GM23338 (cell line): ENCODE measurements around the gene CLASRP. TPM values are rescaled to one million over a fixed set of nuclear protein-coding genes. Genes with fewer than 3 reads are reported as not detected.

Experiments used
- ATAC-seq: fragments of 200-7000 bp; cut with Tn5 transposase; 3 replicates; pipeline ENCODE4 v1.9.1; 2020
- DNase-seq: peaks from one replicate; pipeline ENCODE4 v3.0.0-alpha.2; 2015; ENCODE audit warnings: low spot score
- H2AFZ ChIP-seq: fragments of 200-600 bp; sonication (generic); 2 replicates; pipeline ENCODE4 v1.8.0; 2016; ENCODE audit warnings: antibody characterized with exemption, mild to moderate bottlenecking, moderate library complexity
- H3F3A ChIP-seq: fragments of 200-600 bp; sonication (generic); replicated peaks from 2 replicates; pipeline ENCODE4 v1.8.0; 2017; ENCODE audit warnings: antibody characterized with exemption, mixed run types, low read depth
- H3K27ac ChIP-seq: fragments of 200-600 bp; sonication (generic); 2 replicates; pipeline ENCODE4 v1.6.1; 2016; ENCODE audit warnings: low read depth
- H3K27me3 ChIP-seq: fragments of 200-600 bp; sonication (generic); 2 replicates; pipeline ENCODE4 v1.8.0; 2016; ENCODE audit warnings: mild to moderate bottlenecking, mixed run types, moderate library complexity; ENCODE audit not compliant: insufficient read depth
- H3K36me3 ChIP-seq: fragments of 200-600 bp; sonication (generic); 2 replicates; pipeline ENCODE4 v1.8.0; 2016; ENCODE audit warnings: mild to moderate bottlenecking; ENCODE audit not compliant: insufficient read depth
- H3K4me1 ChIP-seq: fragments of 200-600 bp; sonication (generic); 2 replicates; pipeline ENCODE4 v1.8.0; 2016; ENCODE audit warnings: mild to moderate bottlenecking, moderate library complexity; ENCODE audit not compliant: insufficient read depth
- H3K4me2 ChIP-seq: fragments of 200-600 bp; sonication (generic); 2 replicates; pipeline ENCODE4 v1.7.1; 2017; ENCODE audit warnings: mixed run types
- H3K4me3 ChIP-seq: fragments of 200-600 bp; sonication (generic); 2 replicates; pipeline ENCODE4 v1.6.1; 2016; ENCODE audit warnings: mixed run types
- H3K79me2 ChIP-seq: fragments of 200-600 bp; sonication (generic); replicated peaks from 2 replicates; pipeline ENCODE4 v1.8.0; 2017; ENCODE audit warnings: mild to moderate bottlenecking; ENCODE audit not compliant: insufficient read depth
- H3K9me2 ChIP-seq: fragments of 200-600 bp; sonication (generic); 2 replicates; pipeline ENCODE4 v1.8.0; 2017; ENCODE audit not compliant: insufficient read depth
- H4K20me1 ChIP-seq: fragments of 200-600 bp; sonication (generic); replicated peaks from 2 replicates; pipeline ENCODE4 v1.8.0; 2017; ENCODE audit warnings: mild to moderate bottlenecking; ENCODE audit not compliant: insufficient read depth
- H3K27ac Mint-ChIP-seq: 2 replicates; pipeline ENCODE4 v1.8.0; 2020; ENCODE audit warnings: inconsistent platforms, mild to moderate bottlenecking, moderate library complexity, mixed read lengths
- H3K27me3 Mint-ChIP-seq: 3 replicates; pipeline ENCODE4 v1.8.0; 2022; ENCODE audit warnings: low read depth, mild to moderate bottlenecking, moderate library complexity, mixed read lengths, inconsistent platforms; ENCODE audit not compliant: insufficient read depth, poor library complexity
- H3K36me3 Mint-ChIP-seq: 3 replicates; pipeline ENCODE4 v1.8.0; 2021; ENCODE audit warnings: low read depth, mild to moderate bottlenecking, inconsistent platforms, moderate library complexity, mixed read lengths
- H3K4me1 Mint-ChIP-seq: 3 replicates; pipeline ENCODE4 v1.8.0; 2020; ENCODE audit warnings: mild to moderate bottlenecking, inconsistent platforms, mixed read lengths
- H3K4me3 Mint-ChIP-seq: 3 replicates; pipeline ENCODE4 v1.8.0; 2021; ENCODE audit warnings: moderate library complexity, mild to moderate bottlenecking, inconsistent platforms, mixed read lengths
- H3K9me3 Mint-ChIP-seq: 3 replicates; pipeline ENCODE4 v1.8.0; 2020; ENCODE audit warnings: moderate library complexity, mild to moderate bottlenecking, inconsistent platforms, mixed read lengths
- CREB1 ChIP-seq: fragments of 250-450 bp; sonication (Bioruptor Pico); IDR thresholded peaks from 2 replicates; pipeline ENCODE4 v1.5.0; 2020; ENCODE audit warnings: low read depth, mild to moderate bottlenecking, moderate library complexity
- CTCF ChIP-seq, 2 experiments: fragments of 200-600 bp in 1 of 2; sonication (generic) in 1 of 2; conservative IDR thresholded peaks; 2 replicates each; pipeline versions ENCODE4 v1.5.1 to v1.6.1; 2016 to 2017; ENCODE audit warnings: antibody characterized with exemption in 2 of 2, low read depth in 2 of 2, mild to moderate bottlenecking in 2 of 2, moderate library complexity in 1 of 2
- ETS1 ChIP-seq: IDR thresholded peaks from 2 replicates; pipeline ENCODE4 v1.6.1; 2016; ENCODE audit warnings: antibody characterized with exemption
- EZH2phosphoT487 ChIP-seq: fragments of 200-600 bp; sonication (generic); IDR thresholded peaks from one replicate; pipeline ENCODE4 v1.8.1; 2018; ENCODE audit warnings: antibody characterized with exemption; ENCODE audit not compliant: unreplicated experiment
- JUNB ChIP-seq: IDR thresholded peaks from one replicate; pipeline ENCODE4 v1.6.1; 2016; ENCODE audit warnings: antibody characterized with exemption; ENCODE audit not compliant: unreplicated experiment
- NANOG ChIP-seq: IDR thresholded peaks from 2 replicates; pipeline ENCODE4 v1.6.1; 2016; ENCODE audit warnings: antibody characterized with exemption, borderline replicate concordance
- POLR2AphosphoS5 ChIP-seq: IDR thresholded peaks from 2 replicates; pipeline ENCODE4 v1.6.1; 2016; ENCODE audit warnings: antibody characterized with exemption, low read depth
- STAT1 ChIP-seq: IDR thresholded peaks from one replicate; pipeline ENCODE4 v1.6.1; 2016; ENCODE audit warnings: antibody characterized with exemption; ENCODE audit not compliant: unreplicated experiment
- ZNF114 ChIP-seq: fragments of 250-450 bp; sonication (Bioruptor Pico); IDR thresholded peaks from 2 replicates; pipeline ENCODE4 v1.5.0; 2020; ENCODE audit warnings: mild to moderate bottlenecking, moderate library complexity
- ZNF331 ChIP-seq: fragments of 250-450 bp; sonication (Bioruptor Pico); IDR thresholded peaks from 2 replicates; pipeline ENCODE4 v1.5.0; 2020; ENCODE audit warnings: low read depth, mild to moderate bottlenecking, moderate library complexity
- polyA plus RNA-seq: library from polyadenylated mRNA; unstranded; fragments of >200 nt; fragmentation: Nextera tagmentation; extraction: Ambion mirVana; gene quantifications from 2 replicates; pipeline ENCODE4 v1.2.1, GENCODE V29; 2016
- total RNA-seq: library from RNA; depleted of rRNA; stranded (reverse); fragments of >200 nt; shearing (Covaris generic); gene quantifications from 2 replicates; pipeline ENCODE4 v1.2.3, GENCODE V29; 2014
- TF ChIP-seq, protein P1 (sequence below): fragments of 250-450 bp; sonication (Bioruptor Pico); IDR thresholded peaks from 2 replicates; pipeline ENCODE4 v1.5.0; 2020; ENCODE audit warnings: mild to moderate bottlenecking, moderate library complexity
- TF ChIP-seq, protein P2 (sequence below): IDR thresholded peaks from one replicate; pipeline ENCODE4 v1.6.1; 2018; ENCODE audit warnings: antibody characterized with exemption; ENCODE audit not compliant: unreplicated experiment

Gene CLASRP
- total and polyA plus RNA-seq, 2 experiments from 2014 or later = 27.1 to 78.7 TPM

DNA sequence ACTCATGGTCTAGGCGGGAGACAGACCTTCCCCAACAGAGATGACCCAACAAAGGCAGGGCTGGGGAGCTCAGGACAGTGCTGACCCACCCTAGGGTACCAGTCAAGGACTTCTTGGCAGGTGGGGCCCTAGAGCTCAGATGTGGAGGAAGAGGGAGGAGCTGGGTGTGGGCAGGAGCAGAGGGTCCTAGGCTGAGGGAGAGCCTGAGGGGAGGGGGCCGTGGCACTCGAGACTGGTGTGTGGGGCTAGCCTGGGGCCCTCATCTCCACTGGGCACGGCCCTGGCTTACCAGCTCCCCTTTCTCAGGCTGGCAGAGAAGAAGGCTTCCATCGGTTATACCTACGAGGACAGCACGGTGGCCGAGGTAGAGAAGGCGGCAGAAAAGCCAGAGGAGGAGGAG lies 18.6 kb downstream of the CLASRP start:
- Histone ChIP-seq H3K36me3 (peaks cover 30% of the 10 kb centered on the region), H4K20me1 (peaks cover 17% of the 10 kb centered on the region; the same call in 1 of the 2 replicates), H3K4me3 (no peak overlapping the region), H3K9me2 (no peaks in the 10 kb centered on the region), H3F3A (no peaks in the 10 kb centered on the region), H3K79me2 (0 out of 2 replicates have a peak, but pooled peaks cover 4% of the 10 kb centered on the region), H3K27ac (no peak overlapping the region), H2AFZ (no peak overlapping the region), H3K4me1 (no peaks in the 10 kb centered on the region), H3K27me3 (no peaks in the 10 kb centered on the region), H3K4me2 (no peak overlapping the region)
- H3K9me3 Mint-ChIP-seq = no peaks in the 10 kb centered on the region
- DNase-seq = no peak
- H3K4me3 Mint-ChIP-seq = no peak overlapping the region
- no peak overlapping the region for H3K27ac Mint-ChIP-seq
- peaks cover 6% of the 10 kb centered on the region for H3K4me1 Mint-ChIP-seq
- TF ChIP-seq JUNB (no peak), ETS1 (no peak), ZNF114 (CRISPR knock-in tag) (no peak), POLR2AphosphoS5 (no peak), ZNF331 (CRISPR knock-in tag) (no peak), NANOG (no peak), CTCF (conservative IDR thresholded peaks at IDR 0.05; ENCODE audit: low read depth in 2 of 2) (no peak), EZH2phosphoT487 (no peak), CREB1 (CRISPR knock-in tag) (no peak), STAT1 (no peak)
- TF ChIP-seq, protein P1, sequence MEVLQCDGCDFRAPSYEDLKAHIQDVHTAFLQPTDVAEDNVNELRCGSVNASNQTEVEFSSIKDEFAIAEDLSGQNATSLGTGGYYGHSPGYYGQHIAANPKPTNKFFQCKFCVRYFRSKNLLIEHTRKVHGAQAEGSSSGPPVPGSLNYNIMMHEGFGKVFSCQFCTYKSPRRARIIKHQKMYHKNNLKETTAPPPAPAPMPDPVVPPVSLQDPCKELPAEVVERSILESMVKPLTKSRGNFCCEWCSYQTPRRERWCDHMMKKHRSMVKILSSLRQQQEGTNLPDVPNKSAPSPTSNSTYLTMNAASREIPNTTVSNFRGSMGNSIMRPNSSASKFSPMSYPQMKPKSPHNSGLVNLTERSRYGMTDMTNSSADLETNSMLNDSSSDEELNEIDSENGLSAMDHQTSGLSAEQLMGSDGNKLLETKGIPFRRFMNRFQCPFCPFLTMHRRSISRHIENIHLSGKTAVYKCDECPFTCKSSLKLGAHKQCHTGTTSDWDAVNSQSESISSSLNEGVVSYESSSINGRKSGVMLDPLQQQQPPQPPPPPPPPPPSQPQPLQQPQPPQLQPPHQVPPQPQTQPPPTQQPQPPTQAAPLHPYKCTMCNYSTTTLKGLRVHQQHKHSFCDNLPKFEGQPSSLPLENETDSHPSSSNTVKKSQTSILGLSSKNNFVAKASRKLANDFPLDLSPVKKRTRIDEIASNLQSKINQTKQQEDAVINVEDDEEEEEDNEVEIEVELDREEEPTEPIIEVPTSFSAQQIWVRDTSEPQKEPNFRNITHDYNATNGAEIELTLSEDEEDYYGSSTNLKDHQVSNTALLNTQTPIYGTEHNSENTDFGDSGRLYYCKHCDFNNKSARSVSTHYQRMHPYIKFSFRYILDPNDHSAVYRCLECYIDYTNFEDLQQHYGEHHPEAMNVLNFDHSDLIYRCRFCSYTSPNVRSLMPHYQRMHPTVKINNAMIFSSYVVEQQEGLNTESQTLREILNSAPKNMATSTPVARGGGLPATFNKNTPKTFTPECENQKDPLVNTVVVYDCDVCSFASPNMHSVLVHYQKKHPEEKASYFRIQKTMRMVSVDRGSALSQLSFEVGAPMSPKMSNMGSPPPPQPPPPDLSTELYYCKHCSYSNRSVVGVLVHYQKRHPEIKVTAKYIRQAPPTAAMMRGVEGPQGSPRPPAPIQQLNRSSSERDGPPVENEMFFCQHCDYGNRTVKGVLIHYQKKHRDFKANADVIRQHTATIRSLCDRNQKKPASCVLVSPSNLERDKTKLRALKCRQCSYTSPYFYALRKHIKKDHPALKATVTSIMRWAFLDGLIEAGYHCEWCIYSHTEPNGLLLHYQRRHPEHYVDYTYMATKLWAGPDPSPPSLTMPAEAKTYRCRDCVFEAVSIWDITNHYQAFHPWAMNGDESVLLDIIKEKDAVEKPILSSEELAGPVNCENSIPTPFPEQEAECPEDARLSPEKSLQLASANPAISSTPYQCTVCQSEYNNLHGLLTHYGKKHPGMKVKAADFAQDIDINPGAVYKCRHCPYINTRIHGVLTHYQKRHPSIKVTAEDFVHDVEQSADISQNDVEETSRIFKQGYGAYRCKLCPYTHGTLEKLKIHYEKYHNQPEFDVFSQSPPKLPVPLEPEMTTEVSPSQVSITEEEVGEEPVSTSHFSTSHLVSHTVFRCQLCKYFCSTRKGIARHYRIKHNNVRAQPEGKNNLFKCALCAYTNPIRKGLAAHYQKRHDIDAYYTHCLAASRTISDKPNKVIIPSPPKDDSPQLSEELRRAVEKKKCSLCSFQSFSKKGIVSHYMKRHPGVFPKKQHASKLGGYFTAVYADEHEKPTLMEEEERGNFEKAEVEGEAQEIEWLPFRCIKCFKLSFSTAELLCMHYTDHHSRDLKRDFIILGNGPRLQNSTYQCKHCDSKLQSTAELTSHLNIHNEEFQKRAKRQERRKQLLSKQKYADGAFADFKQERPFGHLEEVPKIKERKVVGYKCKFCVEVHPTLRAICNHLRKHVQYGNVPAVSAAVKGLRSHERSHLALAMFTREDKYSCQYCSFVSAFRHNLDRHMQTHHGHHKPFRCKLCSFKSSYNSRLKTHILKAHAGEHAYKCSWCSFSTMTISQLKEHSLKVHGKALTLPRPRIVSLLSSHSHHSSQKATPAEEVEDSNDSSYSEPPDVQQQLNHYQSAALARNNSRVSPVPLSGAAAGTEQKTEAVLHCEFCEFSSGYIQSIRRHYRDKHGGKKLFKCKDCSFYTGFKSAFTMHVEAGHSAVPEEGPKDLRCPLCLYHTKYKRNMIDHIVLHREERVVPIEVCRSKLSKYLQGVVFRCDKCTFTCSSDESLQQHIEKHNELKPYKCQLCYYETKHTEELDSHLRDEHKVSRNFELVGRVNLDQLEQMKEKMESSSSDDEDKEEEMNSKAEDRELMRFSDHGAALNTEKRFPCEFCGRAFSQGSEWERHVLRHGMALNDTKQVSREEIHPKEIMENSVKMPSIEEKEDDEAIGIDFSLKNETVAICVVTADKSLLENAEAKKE (CRISPR knock-in tag) = no peak
- TF ChIP-seq, protein P2, sequence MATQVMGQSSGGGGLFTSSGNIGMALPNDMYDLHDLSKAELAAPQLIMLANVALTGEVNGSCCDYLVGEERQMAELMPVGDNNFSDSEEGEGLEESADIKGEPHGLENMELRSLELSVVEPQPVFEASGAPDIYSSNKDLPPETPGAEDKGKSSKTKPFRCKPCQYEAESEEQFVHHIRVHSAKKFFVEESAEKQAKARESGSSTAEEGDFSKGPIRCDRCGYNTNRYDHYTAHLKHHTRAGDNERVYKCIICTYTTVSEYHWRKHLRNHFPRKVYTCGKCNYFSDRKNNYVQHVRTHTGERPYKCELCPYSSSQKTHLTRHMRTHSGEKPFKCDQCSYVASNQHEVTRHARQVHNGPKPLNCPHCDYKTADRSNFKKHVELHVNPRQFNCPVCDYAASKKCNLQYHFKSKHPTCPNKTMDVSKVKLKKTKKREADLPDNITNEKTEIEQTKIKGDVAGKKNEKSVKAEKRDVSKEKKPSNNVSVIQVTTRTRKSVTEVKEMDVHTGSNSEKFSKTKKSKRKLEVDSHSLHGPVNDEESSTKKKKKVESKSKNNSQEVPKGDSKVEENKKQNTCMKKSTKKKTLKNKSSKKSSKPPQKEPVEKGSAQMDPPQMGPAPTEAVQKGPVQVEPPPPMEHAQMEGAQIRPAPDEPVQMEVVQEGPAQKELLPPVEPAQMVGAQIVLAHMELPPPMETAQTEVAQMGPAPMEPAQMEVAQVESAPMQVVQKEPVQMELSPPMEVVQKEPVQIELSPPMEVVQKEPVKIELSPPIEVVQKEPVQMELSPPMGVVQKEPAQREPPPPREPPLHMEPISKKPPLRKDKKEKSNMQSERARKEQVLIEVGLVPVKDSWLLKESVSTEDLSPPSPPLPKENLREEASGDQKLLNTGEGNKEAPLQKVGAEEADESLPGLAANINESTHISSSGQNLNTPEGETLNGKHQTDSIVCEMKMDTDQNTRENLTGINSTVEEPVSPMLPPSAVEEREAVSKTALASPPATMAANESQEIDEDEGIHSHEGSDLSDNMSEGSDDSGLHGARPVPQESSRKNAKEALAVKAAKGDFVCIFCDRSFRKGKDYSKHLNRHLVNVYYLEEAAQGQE = no peak
- peaks cover 78% of the 10 kb centered on the region for H3K36me3 Mint-ChIP-seq
- ATAC-seq = no peak
- H3K27me3 Mint-ChIP-seq = peaks cover 16% of the 10 kb centered on the region
